GM12875 (cell line): ENCODE measurements around the gene METTL25B.

Experiments used
- H3K4me3 ChIP-seq: one replicate; pipeline ENCODE4 v1.5.1; 2011; ENCODE audit warnings: low read depth, low read length, control low read depth
- TF ChIP-seq, protein P1 (sequence below): IDR thresholded peaks from 2 replicates; pipeline ENCODE4 v1.5.1; 2011; ENCODE audit warnings: low read depth, mild to moderate bottlenecking, control low read depth, inconsistent platforms, low read length, moderate library complexity, borderline replicate concordance; ENCODE audit not compliant: insufficient read depth

Gene METTL25B

DNA sequence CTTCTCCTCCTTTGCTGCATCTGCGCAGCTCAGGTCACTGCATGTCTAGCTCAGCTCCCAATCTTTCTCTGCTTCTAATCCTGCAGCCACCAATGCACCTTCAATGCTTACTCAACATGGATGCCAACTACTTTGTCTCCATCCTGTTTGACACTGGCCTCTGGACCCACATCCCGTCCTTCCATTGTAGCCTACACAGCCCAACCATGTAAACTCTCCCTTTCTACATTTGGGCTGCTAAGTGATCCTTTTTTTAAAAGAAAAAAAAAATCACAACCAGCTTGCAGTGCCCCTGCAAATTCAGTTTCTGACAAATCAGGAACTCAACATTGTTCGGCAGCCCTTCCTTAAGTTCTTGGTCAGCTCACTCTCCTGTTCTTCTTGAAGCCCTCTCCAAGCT is 13.4 kb upstream of the METTL25B start:
- no peak overlapping the region for H3K4me3 ChIP-seq
- TF ChIP-seq, protein P1, sequence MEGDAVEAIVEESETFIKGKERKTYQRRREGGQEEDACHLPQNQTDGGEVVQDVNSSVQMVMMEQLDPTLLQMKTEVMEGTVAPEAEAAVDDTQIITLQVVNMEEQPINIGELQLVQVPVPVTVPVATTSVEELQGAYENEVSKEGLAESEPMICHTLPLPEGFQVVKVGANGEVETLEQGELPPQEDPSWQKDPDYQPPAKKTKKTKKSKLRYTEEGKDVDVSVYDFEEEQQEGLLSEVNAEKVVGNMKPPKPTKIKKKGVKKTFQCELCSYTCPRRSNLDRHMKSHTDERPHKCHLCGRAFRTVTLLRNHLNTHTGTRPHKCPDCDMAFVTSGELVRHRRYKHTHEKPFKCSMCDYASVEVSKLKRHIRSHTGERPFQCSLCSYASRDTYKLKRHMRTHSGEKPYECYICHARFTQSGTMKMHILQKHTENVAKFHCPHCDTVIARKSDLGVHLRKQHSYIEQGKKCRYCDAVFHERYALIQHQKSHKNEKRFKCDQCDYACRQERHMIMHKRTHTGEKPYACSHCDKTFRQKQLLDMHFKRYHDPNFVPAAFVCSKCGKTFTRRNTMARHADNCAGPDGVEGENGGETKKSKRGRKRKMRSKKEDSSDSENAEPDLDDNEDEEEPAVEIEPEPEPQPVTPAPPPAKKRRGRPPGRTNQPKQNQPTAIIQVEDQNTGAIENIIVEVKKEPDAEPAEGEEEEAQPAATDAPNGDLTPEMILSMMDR, result no peak

GRCh38 chr1:156717351-156717750 is 10.9 kb upstream of the METTL25B start:
- TF ChIP-seq, protein P1, result no peak
- no peak overlapping the region for H3K4me3 ChIP-seq

DNA sequence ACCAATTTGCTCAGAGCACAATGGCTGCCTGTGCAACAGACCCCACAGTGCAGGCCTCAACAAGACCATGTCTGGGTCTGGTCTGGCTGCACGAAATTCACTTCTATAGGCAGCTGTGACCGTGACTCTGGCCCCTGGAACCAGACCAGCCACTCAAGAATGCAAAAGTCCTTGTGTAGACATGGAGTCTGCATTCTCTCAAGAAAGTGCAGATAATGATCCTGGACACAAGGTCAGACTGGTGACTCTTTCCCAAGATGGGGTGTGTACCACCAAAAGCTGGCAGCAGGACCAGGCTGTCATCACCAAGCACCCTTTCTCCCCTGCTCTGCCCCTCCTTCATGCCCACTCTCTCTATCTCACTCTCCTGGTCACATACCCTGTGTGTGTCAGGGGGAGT is 7.1 kb upstream of the METTL25B start:
- TF ChIP-seq, protein P1, result no peak
- no peak overlapping the region for H3K4me3 ChIP-seq

DNA sequence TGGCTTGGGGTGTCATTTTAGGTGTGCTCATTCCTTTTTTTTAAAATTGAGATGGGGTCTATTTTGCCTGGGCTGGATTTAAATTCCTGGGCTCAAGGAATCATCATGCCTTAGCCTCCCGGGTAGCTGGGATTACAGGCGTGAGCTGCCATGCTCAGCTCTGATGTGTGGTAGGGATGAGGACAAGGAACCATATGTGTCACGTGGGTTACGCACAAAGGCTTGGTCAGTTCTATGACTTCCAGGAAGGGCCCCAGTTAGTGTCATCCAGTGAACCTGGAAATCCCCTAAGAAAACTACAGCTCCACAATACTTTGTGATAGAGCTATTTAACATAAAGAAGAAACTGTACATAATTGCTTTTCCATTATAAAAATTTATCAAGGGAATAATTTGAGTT is 6.7 kb upstream of the METTL25B start:
- H3K4me3 ChIP-seq, result no peak overlapping the region
- TF ChIP-seq, protein P1, result no peak

DNA sequence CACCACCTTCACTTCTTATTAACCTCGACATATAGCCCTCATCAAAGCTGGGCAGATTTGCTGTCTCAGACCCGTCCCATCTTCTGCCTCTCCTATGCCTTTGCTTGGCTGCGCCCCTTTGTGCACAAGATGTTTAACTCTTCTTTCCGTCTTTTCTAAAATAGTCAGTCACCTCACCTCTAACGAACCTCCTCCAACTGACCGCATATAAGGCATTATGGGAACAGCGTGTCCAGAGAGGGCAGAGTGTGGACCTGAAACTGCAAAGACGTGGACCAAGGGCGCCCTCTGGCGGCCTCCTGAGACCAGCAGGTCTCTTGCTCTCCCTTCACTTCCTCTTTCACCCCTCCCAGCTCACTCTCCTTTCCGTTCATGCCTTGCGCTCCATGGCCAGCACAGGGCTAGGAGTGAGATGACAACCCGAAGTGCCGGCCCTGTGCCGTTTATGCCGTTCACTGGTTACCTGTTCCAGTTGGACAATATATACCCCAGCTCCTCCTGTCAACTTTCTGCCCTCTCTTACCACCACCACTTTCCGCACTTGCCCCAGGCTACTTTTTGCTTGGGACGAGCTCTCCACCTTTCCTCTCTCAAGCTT is 2.5 kb upstream of the METTL25B start:
- TF ChIP-seq, protein P1, result peak; percentile 98

DNA sequence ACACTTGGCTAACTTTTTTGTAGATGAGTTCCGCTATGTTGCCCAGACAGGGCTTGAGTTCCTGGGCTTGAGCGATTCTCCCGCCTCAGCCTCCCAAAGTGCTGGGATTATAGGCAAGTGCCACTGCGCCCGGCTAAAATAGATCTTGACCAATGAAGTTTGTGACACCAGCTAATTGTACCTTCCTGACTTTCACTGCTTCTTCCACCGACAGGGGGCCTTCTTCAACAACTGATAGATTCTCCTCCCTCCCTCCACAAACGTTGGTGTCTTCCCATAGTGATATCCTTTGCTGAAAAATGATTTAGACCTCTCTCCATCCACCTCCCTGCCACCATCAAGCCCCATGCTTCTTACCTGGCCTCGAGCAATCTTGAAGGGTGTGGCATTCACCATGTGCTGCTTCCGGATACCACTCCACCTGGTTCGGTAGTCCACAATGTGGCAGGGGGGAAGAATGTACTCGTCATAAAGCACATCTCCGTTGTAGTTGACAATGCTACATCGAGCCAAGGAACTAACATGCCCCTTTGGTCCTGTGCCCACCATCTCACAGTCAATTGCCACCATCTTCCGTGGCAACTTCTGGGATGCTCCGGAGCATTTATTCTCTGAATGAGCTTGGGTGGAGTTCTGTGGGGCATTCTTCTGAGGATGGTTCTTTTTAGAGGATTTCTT is 1.6 kb upstream of the METTL25B start:
- TF ChIP-seq, protein P1, result peak; percentile 69
- H3K4me3 ChIP-seq, result peak overlapping the region; percentile 92

More for the DNA sequence above, 2.5 kb upstream of the METTL25B start:
- peak overlapping the region; percentile 92 for H3K4me3 ChIP-seq

DNA sequence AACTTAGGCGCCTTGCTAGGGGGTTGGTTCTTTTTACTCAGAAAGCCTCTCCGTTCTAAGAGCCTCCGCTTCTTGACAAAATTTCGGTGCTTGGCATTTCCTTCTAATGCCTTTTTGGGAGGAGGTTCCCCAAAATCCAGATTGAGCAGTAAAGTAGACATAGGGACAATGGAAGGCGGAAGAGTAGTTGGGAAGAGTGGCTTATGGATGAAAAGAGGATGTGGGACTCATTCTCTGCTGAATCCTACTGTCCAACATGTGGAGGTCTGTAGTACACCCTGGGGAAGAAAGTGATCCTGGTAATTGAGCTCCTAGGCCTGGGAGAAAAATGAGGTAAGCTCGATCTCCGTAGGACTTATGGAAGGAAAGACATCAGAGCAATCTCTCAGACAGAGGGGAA is 777 bp upstream of the METTL25B start:
- TF ChIP-seq, protein P1, result no peak
- peak overlapping the region; percentile 92 for H3K4me3 ChIP-seq
